Hippocampal formation (tissue), 2 donors: Measurements from ENCODE around the gene SLC25A29.

Experiments
- DNase-seq, 2 donors: peaks; one replicate each; lab custom pipeline; 2025; lab: John Stamatoyannopoulos, UW

Gene SLC25A29

DNA sequence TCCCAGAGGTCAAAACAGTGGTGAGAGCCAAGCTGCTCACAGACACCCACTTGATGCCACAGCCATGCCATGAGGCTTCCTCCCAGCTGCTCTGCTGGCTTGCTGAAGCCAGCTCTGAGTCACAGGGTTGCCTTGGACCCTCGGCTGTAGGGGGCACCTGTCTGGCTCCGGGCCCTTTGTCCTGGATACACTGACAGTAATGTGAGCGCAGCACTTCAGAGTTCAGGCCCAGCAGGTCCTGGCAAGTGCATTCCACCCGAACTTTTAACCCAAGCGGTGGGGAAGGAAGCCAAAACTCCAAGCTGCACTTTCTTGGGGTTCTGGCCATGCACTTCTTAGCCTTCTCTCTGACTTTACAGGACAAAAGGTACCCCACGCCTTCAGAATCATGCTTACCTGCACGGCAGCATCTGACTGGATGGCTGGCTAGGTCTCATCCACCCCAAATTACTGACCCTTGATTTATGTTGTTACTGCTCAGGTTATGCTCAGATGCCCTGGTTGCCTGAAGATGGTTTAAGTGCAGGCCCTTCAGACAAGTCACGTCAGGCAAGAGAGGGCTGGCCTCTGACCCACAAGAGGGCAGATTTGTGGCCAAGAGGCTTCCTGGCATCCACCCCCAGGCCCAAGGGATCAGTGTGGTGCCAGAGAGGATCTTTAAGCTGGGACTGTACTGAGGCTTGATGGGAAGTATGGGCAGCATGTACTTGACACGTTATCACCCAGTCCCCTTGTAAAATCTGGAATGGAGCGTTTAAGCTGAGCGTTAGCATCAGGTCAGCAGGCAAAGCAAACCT, 24.8 kb downstream of the SLC25A29 start:
- DNase-seq: no peak

DNA sequence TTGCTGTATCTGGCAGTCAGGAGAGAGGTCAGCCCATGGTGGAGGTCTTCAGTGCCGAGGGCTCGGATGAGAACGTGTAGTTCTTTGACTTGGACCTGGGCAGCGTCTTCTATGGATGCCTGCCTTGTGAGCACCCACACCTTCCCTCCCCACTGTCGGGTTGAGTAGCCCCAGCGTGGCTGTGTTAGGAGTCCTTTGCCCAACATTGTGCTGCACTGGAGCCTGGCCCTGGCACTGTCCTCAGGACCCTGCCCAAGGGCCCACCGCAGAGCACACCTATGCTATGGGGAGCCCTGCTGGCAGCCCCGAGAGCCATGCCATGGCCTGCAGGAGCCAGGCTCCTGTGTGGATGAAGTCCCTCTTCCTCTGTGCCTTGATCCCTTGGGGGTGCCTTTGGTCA, 26.7 kb downstream of the SLC25A29 start:
- DNase-seq: no peak

DNA sequence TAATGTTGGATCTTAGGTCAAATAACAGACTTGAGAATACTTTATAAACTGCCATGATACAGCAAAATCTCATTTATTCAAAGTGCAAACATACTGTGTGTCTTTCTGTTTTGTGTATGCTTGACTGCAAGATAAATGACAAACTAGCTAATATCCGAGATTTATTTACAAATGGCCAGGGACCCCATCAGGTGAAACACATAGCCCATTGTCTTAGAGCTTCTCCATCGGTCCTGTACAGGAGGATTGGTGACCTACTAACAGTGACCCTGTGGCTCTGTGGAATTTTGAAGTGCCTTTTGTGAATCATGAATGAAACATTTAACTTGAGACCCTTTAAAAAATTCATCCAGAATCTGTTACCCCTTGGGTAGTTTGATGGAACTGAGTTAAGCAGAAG, 27.1 kb downstream of the SLC25A29 start:
- DNase-seq: no peak

GRCh38 chr14:100278702-100279101, 27.5 kb downstream of the SLC25A29 start:
- DNase-seq: no peak

DNA sequence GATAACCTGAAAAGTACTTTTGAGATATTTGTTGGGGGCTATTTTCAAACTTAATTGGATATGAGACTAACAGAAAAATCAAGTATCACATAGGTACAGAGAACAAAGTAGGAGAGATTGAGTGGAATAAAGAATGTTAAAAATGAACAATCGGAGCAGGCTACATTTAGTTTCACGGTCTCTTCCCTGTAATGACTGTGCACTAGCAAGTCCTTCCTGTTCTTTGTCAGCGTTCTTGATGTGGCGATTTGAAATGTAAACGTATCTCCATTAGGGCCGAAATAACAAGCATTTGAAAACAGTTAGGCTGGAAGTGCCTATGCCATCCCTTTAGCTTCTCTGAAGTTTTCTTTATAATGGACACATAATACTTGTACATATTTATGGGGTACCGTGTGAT, 31.0 kb downstream of the SLC25A29 start:
- no peak for DNase-seq

- no peak for DNase-seq
Measured at GRCh38 chr14:100274250-100274649, 32.0 kb downstream of the SLC25A29 start.

DNA sequence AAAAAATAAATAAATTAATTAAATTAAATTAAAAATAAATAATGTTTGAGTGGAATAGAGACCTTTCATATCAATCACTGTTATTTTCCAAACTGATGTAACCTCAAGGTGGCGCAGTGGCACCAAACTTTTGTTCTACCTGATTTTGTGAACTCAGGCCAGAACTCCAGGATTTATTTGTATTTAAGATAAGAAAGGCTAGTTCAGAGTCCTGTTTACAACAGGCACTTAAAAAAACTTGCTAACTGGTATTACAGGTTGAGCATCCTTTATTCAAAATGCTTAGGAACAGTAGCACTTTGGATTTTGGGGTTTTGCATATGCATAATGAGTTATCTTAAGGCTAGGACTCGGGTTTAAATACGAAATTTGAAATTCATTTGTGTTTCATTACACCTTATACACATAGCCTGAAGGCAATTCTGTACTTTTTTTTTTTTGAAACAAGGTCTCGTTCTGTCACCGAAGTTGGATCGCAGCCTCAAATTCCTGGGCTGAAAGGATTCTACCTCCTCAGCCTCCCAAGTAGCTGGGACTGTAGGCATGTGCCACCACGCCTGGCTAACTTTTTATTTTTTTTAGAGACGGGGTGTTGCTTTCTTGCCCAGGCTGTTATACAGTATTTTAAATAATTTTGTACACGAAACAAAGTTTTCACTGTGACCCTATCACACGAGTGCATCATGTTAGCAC, 34.9 kb downstream of the SLC25A29 start:
- DNase-seq: no peak

GRCh38 chr14:100268591-100269207, 37.5 kb downstream of the SLC25A29 start:
- DNase-seq: no peak

- DNase-seq: no peak
Measured at GRCh38 chr14:100267990-100268389, 38.3 kb downstream of the SLC25A29 start.

- DNase-seq: no peak
Measured at GRCh38 chr14:100263141-100263540, 43.1 kb downstream of the SLC25A29 start.

- DNase-seq: no peak
Measured at GRCh38 chr14:100262545-100262944, 43.7 kb downstream of the SLC25A29 start.

GRCh38 chr14:100261621-100262020, 44.6 kb downstream of the SLC25A29 start:
- DNase-seq: no peak

DNA sequence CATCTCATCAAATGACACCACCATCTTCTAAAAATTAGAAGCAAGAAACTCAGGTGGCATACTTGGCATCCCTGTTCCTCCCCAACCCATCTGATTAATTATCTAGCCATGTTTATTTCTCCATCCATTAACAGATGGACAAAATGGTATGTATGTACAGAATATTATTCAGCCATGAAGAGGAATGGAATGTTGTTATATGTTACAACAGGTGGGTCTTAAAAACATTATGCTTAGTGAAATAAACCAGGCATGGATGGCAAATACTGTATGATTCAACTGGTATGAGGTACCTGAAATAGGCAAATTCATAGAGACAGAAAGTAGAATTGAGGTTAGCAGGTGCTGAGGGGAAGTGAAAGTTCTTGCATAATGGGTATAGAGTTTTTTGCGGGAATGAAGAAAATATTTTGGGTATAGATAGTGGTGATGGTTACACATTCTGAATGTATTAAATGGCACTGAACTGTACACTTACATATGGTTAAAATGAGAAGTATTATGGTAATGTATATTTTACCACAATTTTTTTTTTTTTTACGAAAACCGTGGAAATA, 49.8 kb downstream of the SLC25A29 start:
- DNase-seq: no peak

- DNase-seq: no peak
Measured at GRCh38 chr14:100252684-100253083, 53.6 kb downstream of the SLC25A29 start.

GRCh38 chr14:100250732-100251465, 55.3 kb downstream of the SLC25A29 start:
- no peak for DNase-seq

DNA sequence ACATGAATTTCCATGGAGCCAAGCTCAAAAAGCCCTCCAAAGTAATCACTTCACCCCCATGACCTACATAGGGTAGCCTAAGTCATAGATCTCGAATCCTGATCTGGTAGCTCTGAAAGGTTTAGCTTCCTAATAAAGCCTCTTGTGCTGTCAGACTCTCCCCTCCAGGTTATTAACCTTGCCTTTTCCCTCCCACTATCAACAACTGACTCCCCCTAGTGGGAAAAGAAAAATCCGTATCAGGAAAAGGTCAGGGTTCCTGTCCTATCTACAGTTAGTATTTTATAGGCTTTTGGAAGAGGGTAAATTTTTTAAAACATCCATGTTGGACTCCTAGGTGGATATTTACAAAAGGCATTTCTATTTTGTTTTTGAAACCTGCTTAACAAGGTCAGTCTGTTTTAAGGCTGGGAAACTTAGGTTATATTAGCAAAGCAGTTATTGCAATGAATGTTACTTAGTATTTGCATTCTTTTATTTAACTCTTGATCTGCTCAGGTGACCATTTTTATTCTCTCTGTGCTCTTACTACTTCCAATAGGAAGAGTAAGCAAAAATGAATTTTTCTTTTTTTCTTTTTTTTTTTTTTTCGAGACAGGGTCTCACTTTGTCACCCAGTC, 59.3 kb downstream of the SLC25A29 start:
- DNase-seq: no peak

GRCh38 chr14:100243020-100243419, 63.2 kb downstream of the SLC25A29 start:
- DNase-seq: no peak

- DNase-seq: no peak
Measured at GRCh38 chr14:100241279-100241678, 65.0 kb downstream of the SLC25A29 start.
